Measurements from ENCODE around the gene ABCE1. TPM values are rescaled to one million over a fixed set of nuclear protein-coding genes. Genes with fewer than 3 reads are reported as not detected.

ABCE1 gene
- total RNA-seq, 1 experiment from 2014 or later = 114 TPM

DNA sequence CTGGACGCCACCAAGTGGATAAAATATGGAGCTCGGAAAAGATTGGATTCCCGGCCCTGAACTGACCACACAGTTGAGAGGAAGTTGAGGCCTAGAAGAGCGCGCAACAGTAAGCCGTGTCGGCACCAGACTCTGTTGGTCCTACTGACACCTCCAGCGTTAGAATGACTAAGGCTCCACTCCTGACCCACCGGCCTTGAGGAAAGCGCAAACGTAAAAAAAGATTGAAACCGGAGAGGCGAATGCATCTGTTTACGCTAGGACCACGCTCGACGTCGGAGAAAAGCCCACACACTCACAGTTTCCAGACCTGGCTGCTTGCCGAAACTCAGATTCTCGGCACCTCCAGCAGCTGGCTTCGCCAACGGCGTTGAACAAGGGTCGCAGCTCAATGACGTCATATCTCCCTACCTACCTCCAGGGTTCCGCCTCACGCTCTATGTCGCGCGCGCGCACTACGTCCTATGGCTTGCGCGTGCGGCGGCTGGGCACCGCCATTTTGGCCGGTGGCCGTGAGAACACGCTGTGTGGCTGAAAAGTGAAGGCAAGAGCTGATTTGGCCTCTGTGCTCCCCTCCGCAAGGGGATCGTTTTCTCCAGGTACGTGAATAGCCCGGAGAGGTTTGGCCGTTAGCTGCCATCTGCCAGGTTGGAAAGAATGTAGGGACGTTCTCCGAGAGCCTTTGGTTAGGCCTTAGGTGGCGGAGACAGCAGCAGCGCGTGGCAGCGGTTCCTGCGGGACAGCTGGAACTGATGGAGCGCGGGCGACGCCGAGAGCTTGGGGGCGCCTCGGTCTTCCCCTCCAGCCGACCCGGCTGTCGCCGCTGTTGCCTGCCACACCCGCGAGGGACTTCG, at the start of gene ABCE1, which contains the start of gene ANAPC10 (continued):
- TF ChIP-seq, protein P1, sequence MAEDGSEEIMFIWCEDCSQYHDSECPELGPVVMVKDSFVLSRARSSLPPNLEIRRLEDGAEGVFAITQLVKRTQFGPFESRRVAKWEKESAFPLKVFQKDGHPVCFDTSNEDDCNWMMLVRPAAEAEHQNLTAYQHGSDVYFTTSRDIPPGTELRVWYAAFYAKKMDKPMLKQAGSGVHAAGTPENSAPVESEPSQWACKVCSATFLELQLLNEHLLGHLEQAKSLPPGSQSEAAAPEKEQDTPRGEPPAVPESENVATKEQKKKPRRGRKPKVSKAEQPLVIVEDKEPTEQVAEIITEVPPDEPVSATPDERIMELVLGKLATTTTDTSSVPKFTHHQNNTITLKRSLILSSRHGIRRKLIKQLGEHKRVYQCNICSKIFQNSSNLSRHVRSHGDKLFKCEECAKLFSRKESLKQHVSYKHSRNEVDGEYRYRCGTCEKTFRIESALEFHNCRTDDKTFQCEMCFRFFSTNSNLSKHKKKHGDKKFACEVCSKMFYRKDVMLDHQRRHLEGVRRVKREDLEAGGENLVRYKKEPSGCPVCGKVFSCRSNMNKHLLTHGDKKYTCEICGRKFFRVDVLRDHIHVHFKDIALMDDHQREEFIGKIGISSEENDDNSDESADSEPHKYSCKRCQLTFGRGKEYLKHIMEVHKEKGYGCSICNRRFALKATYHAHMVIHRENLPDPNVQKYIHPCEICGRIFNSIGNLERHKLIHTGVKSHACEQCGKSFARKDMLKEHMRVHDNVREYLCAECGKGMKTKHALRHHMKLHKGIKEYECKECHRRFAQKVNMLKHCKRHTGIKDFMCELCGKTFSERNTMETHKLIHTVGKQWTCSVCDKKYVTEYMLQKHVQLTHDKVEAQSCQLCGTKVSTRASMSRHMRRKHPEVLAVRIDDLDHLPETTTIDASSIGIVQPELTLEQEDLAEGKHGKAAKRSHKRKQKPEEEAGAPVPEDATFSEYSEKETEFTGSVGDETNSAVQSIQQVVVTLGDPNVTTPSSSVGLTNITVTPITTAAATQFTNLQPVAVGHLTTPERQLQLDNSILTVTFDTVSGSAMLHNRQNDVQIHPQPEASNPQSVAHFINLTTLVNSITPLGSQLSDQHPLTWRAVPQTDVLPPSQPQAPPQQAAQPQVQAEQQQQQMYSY (CRISPR knock-in tag; IDR thresholded peaks at IDR 0.05) = no peak
- peak; percentile 99 for TF ChIP-seq CREM (CRISPR knock-in tag; IDR thresholded peaks at IDR 0.05)
- peak; percentile 96 for TF ChIP-seq ZNF232 (CRISPR knock-in tag; IDR thresholded peaks at IDR 0.05)
- TF ChIP-seq OVOL2 (CRISPR knock-in tag; IDR thresholded peaks at IDR 0.05; ENCODE audit: borderline replicate concordance) = no peak
- no peak for TF ChIP-seq AR (CRISPR knock-in tag; IDR thresholded peaks at IDR 0.05)
- TF ChIP-seq, protein P2, sequence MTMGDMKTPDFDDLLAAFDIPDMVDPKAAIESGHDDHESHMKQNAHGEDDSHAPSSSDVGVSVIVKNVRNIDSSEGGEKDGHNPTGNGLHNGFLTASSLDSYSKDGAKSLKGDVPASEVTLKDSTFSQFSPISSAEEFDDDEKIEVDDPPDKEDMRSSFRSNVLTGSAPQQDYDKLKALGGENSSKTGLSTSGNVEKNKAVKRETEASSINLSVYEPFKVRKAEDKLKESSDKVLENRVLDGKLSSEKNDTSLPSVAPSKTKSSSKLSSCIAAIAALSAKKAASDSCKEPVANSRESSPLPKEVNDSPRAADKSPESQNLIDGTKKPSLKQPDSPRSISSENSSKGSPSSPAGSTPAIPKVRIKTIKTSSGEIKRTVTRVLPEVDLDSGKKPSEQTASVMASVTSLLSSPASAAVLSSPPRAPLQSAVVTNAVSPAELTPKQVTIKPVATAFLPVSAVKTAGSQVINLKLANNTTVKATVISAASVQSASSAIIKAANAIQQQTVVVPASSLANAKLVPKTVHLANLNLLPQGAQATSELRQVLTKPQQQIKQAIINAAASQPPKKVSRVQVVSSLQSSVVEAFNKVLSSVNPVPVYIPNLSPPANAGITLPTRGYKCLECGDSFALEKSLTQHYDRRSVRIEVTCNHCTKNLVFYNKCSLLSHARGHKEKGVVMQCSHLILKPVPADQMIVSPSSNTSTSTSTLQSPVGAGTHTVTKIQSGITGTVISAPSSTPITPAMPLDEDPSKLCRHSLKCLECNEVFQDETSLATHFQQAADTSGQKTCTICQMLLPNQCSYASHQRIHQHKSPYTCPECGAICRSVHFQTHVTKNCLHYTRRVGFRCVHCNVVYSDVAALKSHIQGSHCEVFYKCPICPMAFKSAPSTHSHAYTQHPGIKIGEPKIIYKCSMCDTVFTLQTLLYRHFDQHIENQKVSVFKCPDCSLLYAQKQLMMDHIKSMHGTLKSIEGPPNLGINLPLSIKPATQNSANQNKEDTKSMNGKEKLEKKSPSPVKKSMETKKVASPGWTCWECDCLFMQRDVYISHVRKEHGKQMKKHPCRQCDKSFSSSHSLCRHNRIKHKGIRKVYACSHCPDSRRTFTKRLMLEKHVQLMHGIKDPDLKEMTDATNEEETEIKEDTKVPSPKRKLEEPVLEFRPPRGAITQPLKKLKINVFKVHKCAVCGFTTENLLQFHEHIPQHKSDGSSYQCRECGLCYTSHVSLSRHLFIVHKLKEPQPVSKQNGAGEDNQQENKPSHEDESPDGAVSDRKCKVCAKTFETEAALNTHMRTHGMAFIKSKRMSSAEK (CRISPR knock-in tag; IDR thresholded peaks at IDR 0.05; ENCODE audit: borderline replicate concordance) = no peak
- TF ChIP-seq ETV6 (CRISPR knock-in tag; IDR thresholded peaks at IDR 0.05) = peak; percentile 93
- no peak for TF ChIP-seq PRRX2 (CRISPR knock-in tag; IDR thresholded peaks at IDR 0.05)
- TF ChIP-seq, protein P3, sequence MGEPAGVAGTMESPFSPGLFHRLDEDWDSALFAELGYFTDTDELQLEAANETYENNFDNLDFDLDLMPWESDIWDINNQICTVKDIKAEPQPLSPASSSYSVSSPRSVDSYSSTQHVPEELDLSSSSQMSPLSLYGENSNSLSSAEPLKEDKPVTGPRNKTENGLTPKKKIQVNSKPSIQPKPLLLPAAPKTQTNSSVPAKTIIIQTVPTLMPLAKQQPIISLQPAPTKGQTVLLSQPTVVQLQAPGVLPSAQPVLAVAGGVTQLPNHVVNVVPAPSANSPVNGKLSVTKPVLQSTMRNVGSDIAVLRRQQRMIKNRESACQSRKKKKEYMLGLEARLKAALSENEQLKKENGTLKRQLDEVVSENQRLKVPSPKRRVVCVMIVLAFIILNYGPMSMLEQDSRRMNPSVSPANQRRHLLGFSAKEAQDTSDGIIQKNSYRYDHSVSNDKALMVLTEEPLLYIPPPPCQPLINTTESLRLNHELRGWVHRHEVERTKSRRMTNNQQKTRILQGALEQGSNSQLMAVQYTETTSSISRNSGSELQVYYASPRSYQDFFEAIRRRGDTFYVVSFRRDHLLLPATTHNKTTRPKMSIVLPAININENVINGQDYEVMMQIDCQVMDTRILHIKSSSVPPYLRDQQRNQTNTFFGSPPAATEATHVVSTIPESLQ (CRISPR knock-in tag; IDR thresholded peaks at IDR 0.05) = no peak
- TF ChIP-seq ZNF138 (CRISPR knock-in tag; conservative IDR thresholded peaks at IDR 0.05) = peak; percentile 66; the same call in 1 of the 2 replicates
- TF ChIP-seq MYBL2 (CRISPR knock-in tag; IDR thresholded peaks at IDR 0.05) = peak; percentile 89; the same call in 1 of the 2 replicates
- TF ChIP-seq ZBTB43 (CRISPR knock-in tag; IDR thresholded peaks at IDR 0.05) = 0 out of 2 replicates have a peak, but pooled peaks have one; percentile 24
- peak; percentile 71; the same call in 1 of the 2 replicates for TF ChIP-seq GABPB1 (CRISPR knock-in tag; IDR thresholded peaks at IDR 0.05)
- TF ChIP-seq E2F4 (CRISPR knock-in tag; IDR thresholded peaks at IDR 0.05; ENCODE audit: borderline replicate concordance, low read depth) = no peak
- TF ChIP-seq SOX15 (CRISPR knock-in tag; IDR thresholded peaks at IDR 0.05) = no peak
- TF ChIP-seq FOXK1 (CRISPR knock-in tag; IDR thresholded peaks at IDR 0.05) = peak; percentile 58
- TF ChIP-seq ATF3 (CRISPR knock-in tag; conservative IDR thresholded peaks at IDR 0.05) = no peak
- no peak for TF ChIP-seq IRF2 (CRISPR knock-in tag; IDR thresholded peaks at IDR 0.05; ENCODE audit: borderline replicate concordance, low read depth)
- no peak for TF ChIP-seq MXD4 (CRISPR knock-in tag; IDR thresholded peaks at IDR 0.05; ENCODE audit: borderline replicate concordance)
- no peak for TF ChIP-seq RELA (CRISPR knock-in tag; IDR thresholded peaks at IDR 0.05; ENCODE audit: borderline replicate concordance)
- TF ChIP-seq USF1 (CRISPR knock-in tag; IDR thresholded peaks at IDR 0.05) = 0 out of 2 replicates have a peak, but pooled peaks have one; percentile 37

All from WTC11 (cell line).